AG04449 (cell line): Measurements from ENCODE around the gene ARPC5.

Experiments
- CTCF ChIA-PET: fragments of 350-600 bp; formaldehyde crosslinking; extraction: SDS; loops from one replicate; lab custom pipeline; 2021; ENCODE audit warnings: antibody characterized with exemption; lab: Yijun Ruan, JAX
- POLR2A ChIA-PET: fragments of 400-600, 350-600 bp; formaldehyde crosslinking; extraction: SDS; loops from one replicate; lab custom pipeline; 2020; ENCODE audit warnings: antibody characterized with exemption, inconsistent platforms; lab: Yijun Ruan, JAX
- DNase-seq: peaks from one replicate; pipeline ENCODE4 v3.0.0-alpha.2; 2010; ENCODE audit warnings: low read depth, low spot score
- H3K4me3 ChIP-seq: 2 replicates; pipeline ENCODE4 v1.5.1; 2011; ENCODE audit warnings: low read depth, mild to moderate bottlenecking, control low read depth, low read length
- CTCF ChIP-seq: IDR thresholded peaks from one replicate; pipeline ENCODE4 v1.5.1; 2011; ENCODE audit warnings: mild to moderate bottlenecking, moderate library complexity, low read length, control low read depth, inconsistent platforms; ENCODE audit not compliant: insufficient read depth; ENCODE audit errors: missing control alignments

Gene ARPC5

GRCh38 chr1:183590244-183591191, 45.1 kb downstream of the ARPC5 start, which contains the start of gene NCF2:
TSS of gene NCF2 (minus strand) at chr1:183590459. CDS start at chr1:183590329, 130 bp downstream.
- H3K4me3 ChIP-seq, result no peak within 1 kb of the TSS
- no peak for TF ChIP-seq CTCF
- no peak for DNase-seq
- POLR2A ChIA-PET, result no interaction called here
- CTCF ChIA-PET, result interaction anchor here (4.2 kb wide), 1 partner anchor 11 kb away, joined by 13 read pairs; no protein-coding TSS in a partner anchor

GRCh38 chr1:183589874-183590243, 45.7 kb downstream of the ARPC5 start:
- POLR2A ChIA-PET, result no interaction called here
- CTCF ChIA-PET, result interaction anchor here (4.2 kb wide), 1 partner anchor 10 kb away, joined by 13 read pairs; no protein-coding TSS in a partner anchor
- TF ChIP-seq CTCF, result no peak
- no peak for DNase-seq
- no peak overlapping the region for H3K4me3 ChIP-seq

GRCh38 chr1:183589384-183589783, 46.2 kb downstream of the ARPC5 start:
- TF ChIP-seq CTCF, result no peak
- DNase-seq, result no peak
- POLR2A ChIA-PET, result no interaction called here
- no peak overlapping the region for H3K4me3 ChIP-seq
- CTCF ChIA-PET, result interaction anchor here (0.6 to 4.2 kb wide), 2 partner anchors 10 to 91 kb away, joined by 3 to 13 read pairs; no protein-coding TSS in a partner anchor

- no peak for TF ChIP-seq CTCF
- ChIA-PET POLR2A (no interaction called here), CTCF (interaction anchor here (1.1 to 4.2 kb wide), 2 partner anchors 8 to 9 kb away, joined by 3 to 13 read pairs; no protein-coding TSS in a partner anchor)
- no peak for DNase-seq
- no peak overlapping the region for H3K4me3 ChIP-seq
Observed at GRCh38 chr1:183588827-183589226, 46.8 kb downstream of the ARPC5 start.

GRCh38 chr1:183586926-183587325, 48.7 kb downstream of the ARPC5 start:
- ChIA-PET CTCF (interaction anchor here (0.8 to 0.9 kb wide), 2 partner anchors 12 to 23 kb away, joined by 3 read pairs; no protein-coding TSS in a partner anchor), POLR2A (no interaction called here)
- H3K4me3 ChIP-seq, result no peak overlapping the region

More at GRCh38 chr1:183586926-183587325, 48.7 kb downstream of the ARPC5 start:
- TF ChIP-seq CTCF, result no peak
- DNase-seq, result no peak
